ENCODE results near the gene TNC.

The TNC gene

DNA sequence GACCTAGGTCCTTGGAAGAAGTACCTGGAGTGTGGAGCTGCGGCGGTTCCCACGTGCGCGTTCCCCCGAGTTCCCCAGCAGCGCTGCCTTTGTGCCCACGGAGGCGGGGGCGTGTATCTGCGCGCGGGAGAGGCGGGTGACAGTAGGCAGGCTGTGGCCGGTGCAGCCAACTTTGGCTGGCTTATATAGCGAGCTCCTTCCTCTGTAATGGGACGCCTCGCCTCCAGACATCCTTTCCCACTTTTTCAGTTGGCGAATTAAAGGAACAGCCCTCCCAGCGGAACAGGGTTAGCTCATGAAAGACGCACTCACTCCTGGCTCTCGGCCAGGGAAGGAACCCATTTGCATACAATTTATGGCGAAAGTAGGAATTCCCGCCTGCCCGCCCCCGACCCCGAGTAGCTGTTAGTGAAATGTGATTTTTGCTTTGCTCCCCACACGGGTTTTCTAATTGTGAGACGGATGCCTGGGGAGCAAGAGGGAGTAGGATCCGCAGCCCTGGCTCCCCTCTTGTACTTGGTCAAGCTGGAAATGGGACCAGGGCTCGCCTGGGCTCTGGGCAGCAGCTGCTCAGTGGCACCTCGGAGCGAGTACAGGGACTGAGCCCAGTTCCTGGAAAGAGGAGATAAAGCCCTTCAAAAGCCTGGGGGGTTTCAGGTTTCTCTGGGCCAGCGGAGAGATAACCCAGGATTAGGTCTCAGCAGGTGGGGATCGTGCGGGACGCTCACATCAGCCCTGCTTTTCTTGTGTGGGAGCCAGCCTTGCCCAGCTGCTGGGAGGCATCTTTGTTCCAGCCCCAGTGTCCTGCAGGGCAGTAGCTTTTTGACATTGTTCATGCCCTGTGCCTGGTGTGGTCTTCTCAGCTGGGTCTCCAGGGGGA lies at the start of gene TNC:
TSS of gene TNC (minus strand) at position 159 of the 880 bp plus-strand sequence. CDS start 27,139 bp downstream, outside the sequence.
- peak; percentile 64 for DNase-seq (ENCODE audit: insufficient read length, low spot score)
- no peak for FAIRE-seq
- no peak for TF ChIP-seq POLR2A (IDR thresholded peaks at IDR 0.05; ENCODE audit: low read depth, low read length)

DNA sequence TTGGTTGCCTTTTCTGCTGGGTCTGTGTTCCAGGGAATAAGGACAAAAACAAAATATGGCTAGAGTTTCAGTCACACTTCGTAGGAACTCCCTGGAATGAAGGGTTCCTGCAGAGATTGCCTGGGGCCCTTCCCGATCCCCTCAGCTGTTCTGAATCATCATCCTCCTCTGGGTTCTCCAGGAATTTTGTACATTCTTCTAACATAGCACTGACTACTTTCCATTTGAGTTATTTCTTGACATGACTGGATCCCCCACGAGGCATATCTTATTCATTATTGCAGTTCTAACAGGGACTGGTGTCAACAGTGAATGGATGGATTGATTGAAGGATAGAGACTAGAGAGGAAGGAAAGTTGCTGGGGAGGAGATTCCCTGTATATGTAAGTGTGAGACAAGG lies 49.2 kb upstream of the TNC start:
- TF ChIP-seq POLR2A (IDR thresholded peaks at IDR 0.05; ENCODE audit: low read depth, low read length): no peak
- DNase-seq (ENCODE audit: insufficient read length, low spot score): peak; percentile 82
- peak; percentile 96 for FAIRE-seq

DNA sequence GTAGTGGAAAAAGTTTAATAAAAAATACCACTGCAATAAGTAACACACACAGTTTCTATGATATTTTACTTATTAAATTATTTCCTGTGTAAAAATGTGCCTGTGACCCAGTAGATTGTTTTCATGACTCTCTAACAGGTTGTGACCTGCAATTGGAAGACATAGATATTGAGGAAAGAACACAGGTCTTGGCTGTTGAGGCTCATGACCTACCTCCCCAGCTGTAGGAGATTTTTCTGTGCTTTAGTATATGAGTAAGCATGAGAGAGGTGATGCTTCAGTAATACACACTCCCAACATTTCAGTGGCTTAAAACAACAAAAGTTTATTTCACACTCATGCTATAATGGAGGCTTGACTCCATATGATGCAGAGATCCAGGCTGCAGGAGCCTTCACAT lies 47.3 kb upstream of the TNC start:
- no peak for DNase-seq (ENCODE audit: insufficient read length, low spot score)
- no peak for TF ChIP-seq POLR2A (IDR thresholded peaks at IDR 0.05; ENCODE audit: low read depth, low read length)
- FAIRE-seq: no peak

DNA sequence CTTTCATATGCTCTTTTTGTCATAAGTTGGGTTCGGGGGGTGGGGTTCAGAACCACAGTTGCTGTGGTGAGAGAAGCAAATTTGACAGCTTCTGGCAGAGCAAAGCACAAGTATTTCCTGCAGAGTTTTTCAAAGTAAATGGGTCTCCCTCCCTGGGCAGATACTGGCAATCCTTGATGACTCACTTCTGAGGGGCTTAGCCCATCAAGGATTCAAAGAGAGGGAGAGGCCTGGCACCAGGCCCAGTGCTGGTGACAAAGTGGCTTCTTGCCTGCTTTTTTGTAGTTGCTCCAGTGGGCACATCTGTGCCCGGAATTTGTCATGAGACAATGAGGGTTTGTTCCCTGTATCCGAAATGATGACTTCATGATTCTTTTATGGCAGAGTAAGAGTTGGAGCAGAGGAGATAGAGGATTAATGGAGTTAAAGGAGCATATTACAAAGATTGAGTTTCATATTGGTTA lies 46.6 kb upstream of the TNC start:
- FAIRE-seq (peak; percentile 96), DNase-seq (ENCODE audit: insufficient read length, low spot score) (peak; percentile 63)
- no peak for TF ChIP-seq POLR2A (IDR thresholded peaks at IDR 0.05; ENCODE audit: low read depth, low read length)

DNA sequence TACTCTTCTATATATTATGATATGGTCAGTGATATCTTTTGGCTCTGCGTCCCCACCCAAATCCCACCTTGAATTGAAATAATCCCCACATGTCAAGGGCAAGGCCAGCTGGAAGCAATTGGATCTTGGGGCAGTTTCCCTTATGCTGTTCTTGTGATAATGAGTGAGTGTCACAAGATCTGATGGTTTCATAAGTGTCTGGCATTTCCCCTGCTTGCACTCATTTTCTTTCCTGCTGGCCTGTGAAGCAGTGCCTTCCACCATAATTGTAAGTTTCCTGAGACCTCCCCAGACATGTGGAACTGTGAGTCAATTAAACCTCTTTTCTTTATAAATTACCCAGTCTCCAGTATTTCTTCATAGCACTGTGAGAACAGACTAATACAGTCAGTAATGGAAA lies 45.0 kb upstream of the TNC start:
- no peak for FAIRE-seq

DNA sequence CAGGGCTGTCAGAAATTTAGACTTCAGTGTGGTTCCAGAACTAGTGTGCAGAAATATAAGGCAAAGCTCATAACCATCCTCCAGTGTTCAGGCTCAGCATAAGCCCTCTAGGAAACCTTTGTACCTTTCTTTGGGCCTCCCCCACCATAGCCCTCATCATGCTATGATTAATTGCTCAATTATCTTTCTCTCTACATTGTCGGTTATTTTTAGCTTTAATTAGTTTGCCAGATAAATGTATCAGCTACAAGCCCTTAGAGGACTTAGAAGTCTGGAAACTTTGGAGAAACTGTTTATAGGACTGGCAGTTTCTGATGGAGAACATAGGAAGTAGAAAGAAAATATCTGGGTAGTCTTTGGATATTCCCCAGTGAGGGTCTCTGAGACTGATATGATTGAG lies 43.5 kb upstream of the TNC start:
- TF ChIP-seq POLR2A (IDR thresholded peaks at IDR 0.05; ENCODE audit: low read depth, low read length): no peak
- no peak for DNase-seq (ENCODE audit: insufficient read length, low spot score)
- no peak for FAIRE-seq

More for the DNA sequence above, 45.0 kb upstream of the TNC start:
- no peak for DNase-seq (ENCODE audit: insufficient read length, low spot score)
- no peak for TF ChIP-seq POLR2A (IDR thresholded peaks at IDR 0.05; ENCODE audit: low read depth, low read length)

DNA sequence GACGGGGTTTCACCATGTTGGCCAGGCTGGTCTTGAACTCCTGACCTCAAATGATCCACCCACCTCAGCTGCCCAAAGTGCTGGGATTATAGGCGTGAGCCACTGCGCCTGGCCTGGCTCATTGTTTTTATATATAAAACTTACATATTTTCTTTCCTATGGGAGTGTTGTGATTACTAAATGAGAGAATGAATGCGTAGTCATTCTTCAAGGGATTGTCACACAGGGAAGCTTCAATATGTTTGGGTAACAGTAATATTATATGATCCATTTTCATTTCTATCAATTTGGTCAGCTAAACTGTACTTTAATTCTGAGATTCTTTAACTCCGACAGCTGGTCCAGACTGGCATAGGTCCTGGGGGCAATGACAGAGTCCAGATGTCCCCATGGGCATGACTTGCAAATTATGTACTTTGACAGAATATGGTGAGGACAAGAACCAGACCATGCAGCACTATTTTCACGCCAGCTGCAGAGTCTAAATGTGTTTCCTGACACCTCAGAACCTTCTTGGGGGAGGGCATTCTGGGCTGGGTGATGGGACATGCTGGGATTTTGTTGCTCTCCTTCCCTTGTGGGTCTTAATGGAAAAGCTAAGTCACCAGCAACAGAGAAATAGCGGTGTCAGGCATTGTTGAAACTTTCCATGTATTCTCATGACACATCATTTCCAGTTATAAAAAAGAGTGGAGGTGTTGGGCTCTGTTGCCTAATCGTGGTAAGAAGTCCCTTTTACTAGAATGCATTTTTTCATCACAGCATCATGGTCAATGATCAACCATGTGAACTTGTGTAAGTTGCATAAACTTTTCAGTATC lies 40.9 kb upstream of the TNC start:
- no peak for TF ChIP-seq POLR2A (IDR thresholded peaks at IDR 0.05; ENCODE audit: low read depth, low read length)
- FAIRE-seq: no peak
- DNase-seq (ENCODE audit: insufficient read length, low spot score): no peak

DNA sequence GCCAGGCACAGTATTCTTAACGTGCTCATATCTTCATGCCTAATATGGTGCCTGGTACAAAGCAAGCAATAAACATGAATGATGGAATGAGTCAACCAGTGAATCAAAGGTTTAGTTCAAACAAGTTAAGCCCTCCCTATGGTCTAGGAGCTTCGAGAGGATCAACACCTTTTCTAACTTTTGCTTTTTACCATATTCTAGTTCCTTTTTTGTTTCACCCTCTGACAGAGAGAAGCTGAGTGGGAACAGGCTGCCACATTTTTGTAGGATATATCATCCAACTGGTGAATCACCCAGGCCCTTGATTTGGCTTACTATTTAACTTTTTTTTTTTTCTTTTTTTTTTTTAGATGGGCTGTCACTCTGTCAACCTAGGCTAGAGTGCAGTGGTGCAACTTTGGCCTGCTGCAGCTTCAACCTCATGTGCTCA lies 39.3 kb upstream of the TNC start:
- TF ChIP-seq POLR2A (IDR thresholded peaks at IDR 0.05; ENCODE audit: low read depth, low read length): no peak
- peak; percentile 62 for FAIRE-seq
- peak; percentile 59 for DNase-seq (ENCODE audit: insufficient read length, low spot score)

DNA sequence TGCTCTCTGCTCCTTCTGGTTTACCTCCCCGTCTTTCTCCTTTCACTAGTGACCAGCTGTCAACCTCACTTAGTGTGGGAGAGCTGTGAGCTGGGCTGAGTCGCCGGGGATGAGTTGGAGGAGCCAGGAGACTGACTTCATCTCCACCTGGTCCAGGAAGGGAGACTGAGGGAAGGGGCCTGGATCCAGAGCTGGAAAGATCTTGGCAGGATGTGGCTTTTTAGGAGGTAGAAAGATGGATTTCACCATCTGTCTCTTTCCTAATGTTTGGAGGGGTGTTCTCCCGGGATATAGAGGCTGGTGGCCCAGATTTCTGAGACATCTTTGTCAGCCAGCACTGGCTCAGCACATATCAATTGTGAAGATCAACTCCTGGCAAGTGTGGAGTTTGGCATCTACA lies 37.1 kb upstream of the TNC start:
- DNase-seq (ENCODE audit: insufficient read length, low spot score) (no peak), FAIRE-seq (no peak)
- TF ChIP-seq POLR2A (IDR thresholded peaks at IDR 0.05; ENCODE audit: low read depth, low read length): no peak

DNA sequence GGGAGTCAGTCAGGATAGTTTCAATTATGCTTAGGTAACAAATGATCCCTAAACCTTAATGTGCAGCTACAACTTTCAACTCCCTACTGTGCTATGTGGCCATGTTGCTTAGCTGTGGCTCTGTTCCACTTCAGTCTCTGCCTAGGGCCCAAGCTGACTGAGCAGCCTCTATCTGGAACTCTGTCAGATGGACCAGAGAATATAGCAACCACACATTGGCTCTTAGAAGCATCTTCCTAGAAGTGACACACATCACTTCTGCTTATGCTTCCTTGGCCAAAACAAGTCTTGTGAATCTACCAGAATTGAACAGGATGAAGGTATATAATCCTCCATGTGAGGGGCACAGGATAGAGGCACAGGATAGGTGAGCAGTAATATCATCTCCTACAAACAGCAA lies 36.7 kb upstream of the TNC start:
- FAIRE-seq: peak; percentile 27

DNA sequence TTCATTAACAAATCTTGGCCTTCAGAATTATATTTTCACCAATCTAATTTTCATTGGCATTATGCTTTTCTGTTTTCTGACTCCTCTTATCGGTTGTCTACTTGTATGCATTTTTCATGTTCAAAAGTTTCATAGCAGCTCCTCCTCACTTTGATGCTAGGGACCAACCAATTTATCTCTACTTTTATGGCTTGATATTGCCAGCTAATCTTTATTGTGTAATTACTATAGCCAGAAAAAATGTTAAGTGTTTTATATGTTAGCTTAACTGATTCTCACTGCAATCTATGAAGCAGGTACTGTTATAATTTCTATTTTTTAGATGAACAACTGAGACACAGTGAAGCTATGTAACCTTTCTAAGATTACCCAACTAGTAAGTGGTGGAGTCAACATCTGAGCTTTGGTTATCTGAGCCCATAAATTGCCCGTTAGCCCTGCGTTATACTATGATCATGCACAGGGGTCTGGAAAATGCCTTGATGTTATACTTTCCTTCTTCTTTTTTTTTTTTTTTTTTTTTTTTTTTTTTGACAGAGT lies 34.4 kb upstream of the TNC start:
- no peak for TF ChIP-seq POLR2A (IDR thresholded peaks at IDR 0.05; ENCODE audit: low read depth, low read length)
- DNase-seq (ENCODE audit: insufficient read length, low spot score) (no peak), FAIRE-seq (no peak)

More for the DNA sequence above, 36.7 kb upstream of the TNC start:
- DNase-seq (ENCODE audit: insufficient read length, low spot score): no peak
- TF ChIP-seq POLR2A (IDR thresholded peaks at IDR 0.05; ENCODE audit: low read depth, low read length): no peak

DNA sequence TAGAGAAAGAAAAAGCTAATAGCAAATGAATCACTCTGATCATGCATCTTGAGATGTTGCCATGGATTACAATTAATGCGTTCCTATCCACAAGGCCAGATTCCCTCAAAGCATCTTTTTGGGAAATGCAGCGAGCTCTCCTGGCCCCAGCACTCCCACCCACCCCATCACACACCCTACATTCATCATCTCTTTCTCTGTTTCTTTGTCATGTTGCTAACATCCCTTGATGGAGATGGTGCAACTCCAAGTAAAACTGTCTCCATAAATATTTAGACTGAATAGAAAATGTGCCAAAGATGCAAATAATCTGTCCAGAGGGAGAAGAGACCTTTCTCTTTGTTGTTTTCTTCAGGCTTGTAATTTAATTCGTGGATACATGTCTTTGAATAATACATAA lies 30.8 kb upstream of the TNC start:
- no peak for TF ChIP-seq POLR2A (IDR thresholded peaks at IDR 0.05; ENCODE audit: low read depth, low read length)
- DNase-seq (ENCODE audit: insufficient read length, low spot score) (no peak), FAIRE-seq (no peak)

DNA sequence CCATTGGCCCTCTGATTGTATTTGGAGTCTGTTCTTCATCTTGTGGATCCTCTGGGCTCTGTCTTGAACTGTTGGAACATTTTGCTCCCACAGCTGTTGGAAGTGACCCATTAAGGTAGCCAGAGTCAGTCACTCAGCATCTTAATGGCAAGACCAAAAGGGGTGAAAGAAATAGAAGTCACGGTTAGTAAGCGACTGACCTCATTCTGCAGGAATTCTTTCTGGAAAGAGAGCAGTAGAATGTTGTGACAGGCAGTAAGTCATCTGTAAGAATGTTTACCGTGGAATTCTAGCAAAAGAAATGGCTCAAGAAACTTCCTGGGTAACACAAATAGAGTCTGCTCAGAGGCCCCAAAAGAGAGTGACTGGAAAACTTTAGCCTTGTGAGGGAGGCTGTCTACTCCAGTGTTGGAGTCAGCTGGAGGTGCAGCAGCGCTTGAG lies 28.6 kb upstream of the TNC start:
- peak; percentile 77 for DNase-seq (ENCODE audit: insufficient read length, low spot score)
- no peak for TF ChIP-seq POLR2A (IDR thresholded peaks at IDR 0.05; ENCODE audit: low read depth, low read length)
- peak; percentile 99 for FAIRE-seq

DNA sequence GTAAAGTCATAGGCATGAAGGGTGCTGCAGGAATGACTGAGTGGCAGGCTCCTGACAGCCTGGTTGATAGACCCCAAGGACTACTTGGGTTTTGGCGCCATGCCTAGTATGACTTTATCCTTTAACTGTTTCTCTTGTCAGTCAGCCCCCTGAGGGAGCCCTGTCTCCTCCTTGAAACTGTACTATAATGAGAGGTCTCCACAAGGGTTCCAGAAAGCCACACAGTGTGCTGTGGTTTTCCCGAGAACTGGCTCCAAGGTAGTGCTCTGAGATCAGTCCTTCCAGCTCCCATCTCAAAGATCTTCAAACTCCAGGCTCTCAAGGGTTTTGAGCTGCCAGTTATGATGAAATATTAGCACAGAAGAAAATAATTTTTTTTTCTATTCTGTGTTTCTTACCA lies 26.7 kb upstream of the TNC start:
- FAIRE-seq: no peak
- no peak for TF ChIP-seq POLR2A (IDR thresholded peaks at IDR 0.05; ENCODE audit: low read depth, low read length)
- DNase-seq (ENCODE audit: insufficient read length, low spot score): no peak

All from H54 (cell line).